AG04449 (cell line): ENCODE data around the gene ZFYVE26.

Experiments used
- CTCF ChIA-PET: fragments of 350-600 bp; formaldehyde crosslinking; extraction: SDS; loops from one replicate; lab custom pipeline; 2021; ENCODE audit warnings: antibody characterized with exemption; lab: Yijun Ruan, JAX
- POLR2A ChIA-PET: fragments of 400-600, 350-600 bp; formaldehyde crosslinking; extraction: SDS; loops from one replicate; lab custom pipeline; 2020; ENCODE audit warnings: antibody characterized with exemption, inconsistent platforms; lab: Yijun Ruan, JAX
- DNase-seq: peaks from one replicate; pipeline ENCODE4 v3.0.0-alpha.2; 2010; ENCODE audit warnings: low read depth, low spot score
- H3K4me3 ChIP-seq: 2 replicates; pipeline ENCODE4 v1.5.1; 2011; ENCODE audit warnings: low read depth, mild to moderate bottlenecking, control low read depth, low read length
- CTCF ChIP-seq: IDR thresholded peaks from one replicate; pipeline ENCODE4 v1.5.1; 2011; ENCODE audit warnings: mild to moderate bottlenecking, moderate library complexity, low read length, control low read depth, inconsistent platforms; ENCODE audit not compliant: insufficient read depth; ENCODE audit errors: missing control alignments

Gene ZFYVE26

GRCh38 chr14:67762051-67762450 lies 54.3 kb downstream of the ZFYVE26 start:
- ChIA-PET POLR2A (no interaction called here), CTCF (interaction anchor here (1.8 kb wide), 1 partner anchor 13 kb away, joined by 4 read pairs; no protein-coding TSS in a partner anchor)
- no peak for DNase-seq
- no peak for TF ChIP-seq CTCF
- H3K4me3 ChIP-seq = no peak overlapping the region

GRCh38 chr14:67759916-67760315 lies 56.5 kb downstream of the ZFYVE26 start:
- ChIA-PET POLR2A (no interaction called here), CTCF (interaction anchor here (1.3 kb wide), 1 partner anchor 9 kb away, joined by 4 read pairs; no protein-coding TSS in a partner anchor)
- no peak overlapping the region for H3K4me3 ChIP-seq
- no peak for DNase-seq
- no peak for TF ChIP-seq CTCF

GRCh38 chr14:67757175-67757574 lies 59.2 kb downstream of the ZFYVE26 start:
- no peak for TF ChIP-seq CTCF
- ChIA-PET CTCF (no interaction called here), POLR2A (no interaction called here)
- DNase-seq = no peak
- H3K4me3 ChIP-seq = no peak overlapping the region

- no peak for TF ChIP-seq CTCF
- ChIA-PET POLR2A (no interaction called here), CTCF (no interaction called here)
- no peak for DNase-seq
- no peak overlapping the region for H3K4me3 ChIP-seq
These were observed 59.9 kb downstream of the ZFYVE26 start for GRCh38 chr14:67756496-67756895.

GRCh38 chr14:67749341-67750084 lies 66.9 kb downstream of the ZFYVE26 start:
- DNase-seq = no peak
- TF ChIP-seq CTCF = no peak
- ChIA-PET POLR2A (no interaction called here), CTCF (interaction anchor here (0.7 to 1.5 kb wide), 4 partner anchors 13 to 165 kb away, joined by 3 to 5 read pairs (median 4); no protein-coding TSS in a partner anchor)
- no peak overlapping the region for H3K4me3 ChIP-seq

GRCh38 chr14:67748312-67748711 lies 68.1 kb downstream of the ZFYVE26 start:
- ChIA-PET CTCF (interaction anchor here (1.2 kb wide), 1 partner anchor 14 kb away, joined by 4 read pairs; no protein-coding TSS in a partner anchor), POLR2A (no interaction called here)
- H3K4me3 ChIP-seq = no peak overlapping the region
- DNase-seq = no peak
- TF ChIP-seq CTCF = no peak
